ENCODE measurements around the gene RABAC1. TPM values are rescaled to one million over a fixed set of nuclear protein-coding genes. Genes with fewer than 3 reads are reported as not detected.

The RABAC1 gene
- total RNA-seq, 1 donor from 2014 or later, result 132 TPM

GRCh38 chr19:41920882-41921576 is 38.1 kb downstream of the RABAC1 start:
- Histone ChIP-seq H3K9me3 (no peaks in the 10 kb centered on the region), H3K27me3 (ENCODE audit: low read depth) (peaks cover 76% of the 10 kb centered on the region), H3K4me1 (no peaks in the 10 kb centered on the region), H3K36me3 (no peaks in the 10 kb centered on the region), H3K4me3 (no peak overlapping the region), H3K27ac (no peak overlapping the region)
- DNase-seq, result no peak
- TF ChIP-seq CTCF (IDR thresholded peaks at IDR 0.05), result no peak
- ATAC-seq, result no peak
- intact Hi-C loops (cut with DNase I), result no loop called here

GRCh38 chr19:41919948-41920712 is 39.0 kb downstream of the RABAC1 start:
- Histone ChIP-seq H3K27ac (no peak overlapping the region), H3K36me3 (no peaks in the 10 kb centered on the region), H3K27me3 (ENCODE audit: low read depth) (peaks cover 76% of the 10 kb centered on the region), H3K9me3 (no peaks in the 10 kb centered on the region), H3K4me3 (no peak overlapping the region), H3K4me1 (no peaks in the 10 kb centered on the region)
- no peak for ATAC-seq
- intact Hi-C loops (cut with DNase I), result no loop called here
- TF ChIP-seq CTCF (IDR thresholded peaks at IDR 0.05), result no peak
- no peak for DNase-seq

GRCh38 chr19:41918653-41919244 is 40.4 kb downstream of the RABAC1 start:
- ATAC-seq, result no peak

GRCh38 chr19:41918095-41918494 is 41.0 kb downstream of the RABAC1 start:
- intact Hi-C loops (cut with DNase I), result no loop called here
- H3K27me3 ChIP-seq (ENCODE audit: low read depth), result peaks cover 73% of the 10 kb centered on the region
- H3K36me3 ChIP-seq, result no peaks in the 10 kb centered on the region
- no peak for TF ChIP-seq CTCF (IDR thresholded peaks at IDR 0.05)
- DNase-seq (no peak), ATAC-seq (no peak)
- no peak overlapping the region for H3K4me3 ChIP-seq
- no peaks in the 10 kb centered on the region for H3K4me1 ChIP-seq
- H3K27ac ChIP-seq, result no peak overlapping the region
- no peaks in the 10 kb centered on the region for H3K9me3 ChIP-seq

More at GRCh38 chr19:41918653-41919244, 40.4 kb downstream of the RABAC1 start:
- intact Hi-C loops (cut with DNase I), result no loop called here
- Histone ChIP-seq H3K36me3 (no peaks in the 10 kb centered on the region), H3K4me1 (no peaks in the 10 kb centered on the region), H3K9me3 (no peaks in the 10 kb centered on the region), H3K27me3 (ENCODE audit: low read depth) (peaks cover 70% of the 10 kb centered on the region), H3K27ac (no peak overlapping the region), H3K4me3 (no peak overlapping the region)
- DNase-seq, result no peak
- TF ChIP-seq CTCF (IDR thresholded peaks at IDR 0.05), result no peak

- Histone ChIP-seq H3K9me3 (no peaks in the 10 kb centered on the region), H3K27ac (no peak overlapping the region), H3K4me3 (no peak overlapping the region), H3K36me3 (no peaks in the 10 kb centered on the region), H3K27me3 (ENCODE audit: low read depth) (peaks cover 72% of the 10 kb centered on the region), H3K4me1 (no peaks in the 10 kb centered on the region)
- intact Hi-C loops (cut with DNase I), result no loop called here
- peak; percentile 34 for DNase-seq
- TF ChIP-seq CTCF (IDR thresholded peaks at IDR 0.05), result no peak
- ATAC-seq, result no peak
These were observed 41.4 kb downstream of the RABAC1 start for GRCh38 chr19:41917676-41918075.

All from lower lobe of right lung (tissue), 2 donors.